ENCODE measurements around the gene ZBTB4. TPM values are rescaled to one million over a fixed set of nuclear protein-coding genes. Genes with fewer than 3 reads are reported as not detected.
"Not testable (repeated sequence)": the region's sequence is repeated elsewhere in the genome, so short reads cannot be mapped to it uniquely, and the experiment has no call there.

The ZBTB4 gene
- total and polyA plus RNA-seq, 5 donors = 41.7 to 86.2 (median 81.4) TPM

- H3K9me3 ChIP-seq (ENCODE audit: control insufficient read depth, low read length) = no peaks in the 10 kb centered on the region
- H3K27me3 ChIP-seq (ENCODE audit: control insufficient read depth, insufficient read depth) = no peaks in the 10 kb centered on the region
- DNase-seq (no peak), ATAC-seq (peak; percentile 10 to 36)
- intact Hi-C loops (cut with DNase I) = no loop called here
- WGBS = 86% methylated on average over 12 of the region's 12 CpGs
- no peak overlapping the region for H3K4me3 ChIP-seq (ENCODE audit: low read length)
- peak overlapping the region; percentile 53 for H3K27ac ChIP-seq (ENCODE audit: low read length)
- peaks cover 5% of the 10 kb centered on the region for H3K4me1 ChIP-seq (ENCODE audit: control insufficient read depth, insufficient read depth, low read length)
Observed at GRCh38 chr17:7495906-7496434, 16.5 kb upstream of the ZBTB4 start.

- Histone ChIP-seq H3K4me3 (ENCODE audit: low read length) (no peak overlapping the region), H3K9me3 (ENCODE audit: control insufficient read depth, low read length) (no peaks in the 10 kb centered on the region), H3K4me1 (ENCODE audit: control insufficient read depth, insufficient read depth, low read length) (peaks cover 5% of the 10 kb centered on the region), H3K27me3 (ENCODE audit: control insufficient read depth, insufficient read depth) (no peaks in the 10 kb centered on the region), H3K27ac (ENCODE audit: low read length) (no peak overlapping the region)
- intact Hi-C loops (cut with DNase I) = no loop called here
- DNase-seq (no peak), ATAC-seq (no peak)
- WGBS = 90% methylated on average over 3 of the region's 3 CpGs
Observed at GRCh38 chr17:7493941-7494340, 14.5 kb upstream of the ZBTB4 start.

- ATAC-seq = no peak
- intact Hi-C loops (cut with DNase I) = no loop called here
- Histone ChIP-seq H3K4me1 (ENCODE audit: control insufficient read depth, insufficient read depth, low read length) (peaks cover 10% of the 10 kb centered on the region), H3K4me3 (ENCODE audit: low read length) (no peak overlapping the region), H3K27me3 (ENCODE audit: control insufficient read depth, insufficient read depth) (no peaks in the 10 kb centered on the region), H3K9me3 (ENCODE audit: control insufficient read depth, low read length) (no peaks in the 10 kb centered on the region), H3K27ac (ENCODE audit: low read length) (no peak overlapping the region)
- WGBS = 98% methylated on average over 1 of the region's 1 CpG
- DNase-seq = no peak
Observed at GRCh38 chr17:7491583-7491982, 12.2 kb upstream of the ZBTB4 start.

- ATAC-seq (no peak), DNase-seq (peak in 1 of 3 donors; percentile 13)
- Histone ChIP-seq H3K27ac (ENCODE audit: low read length) (no peak overlapping the region), H3K27me3 (ENCODE audit: control insufficient read depth, insufficient read depth) (no peaks in the 10 kb centered on the region), H3K4me3 (ENCODE audit: low read length) (no peak overlapping the region), H3K4me1 (ENCODE audit: control insufficient read depth, insufficient read depth, low read length) (peaks cover 12% of the 10 kb centered on the region), H3K9me3 (ENCODE audit: control insufficient read depth, low read length) (no peaks in the 10 kb centered on the region)
- intact Hi-C loops (cut with DNase I) = no loop called here
- 72% methylated on average over 8 of the region's 8 CpGs for WGBS
Observed at GRCh38 chr17:7490144-7490543, 10.7 kb upstream of the ZBTB4 start.

GRCh38 chr17:7486181-7486580 lies 6.8 kb upstream of the ZBTB4 start:
- DNase-seq = no peak
- no peaks in the 10 kb centered on the region for H3K27me3 ChIP-seq (ENCODE audit: control insufficient read depth, insufficient read depth)
- intact Hi-C loops (cut with DNase I) = loop anchor here in 1 of 4 donors (5.0 kb wide), 1 partner anchor 94 kb away; the partner anchor contains the start of gene PLSCR3
- no peak overlapping the region for H3K27ac ChIP-seq (ENCODE audit: low read length)
- no peak for ATAC-seq
- no peaks in the 10 kb centered on the region for H3K9me3 ChIP-seq (ENCODE audit: control insufficient read depth, low read length)
- peaks cover 9% of the 10 kb centered on the region for H3K4me1 ChIP-seq (ENCODE audit: control insufficient read depth, insufficient read depth, low read length)
- H3K4me3 ChIP-seq (ENCODE audit: low read length) = peak overlapping the region; percentile 34
- WGBS = 45% methylated on average over 3 of the region's 3 CpGs

- Histone ChIP-seq H3K4me3 (ENCODE audit: low read length) (peak overlapping the region; percentile 76), H3K9me3 (ENCODE audit: control insufficient read depth, low read length) (no peaks in the 10 kb centered on the region), H3K27me3 (ENCODE audit: control insufficient read depth, insufficient read depth) (no peaks in the 10 kb centered on the region), H3K4me1 (ENCODE audit: control insufficient read depth, insufficient read depth, low read length) (peaks cover 9% of the 10 kb centered on the region), H3K27ac (ENCODE audit: low read length) (peak overlapping the region; percentile 74)
- WGBS = under 1% methylated on average over 19 of the region's 19 CpGs
- intact Hi-C loops (cut with DNase I) = loop anchor here in 2 of 4 donors (5.0 kb wide), 2 partner anchors 93 to 138 kb away; partner anchors contain the start of gene PLSCR3 (in 1 of the 2)
- DNase-seq = no peak
- ATAC-seq = no peak
Observed at GRCh38 chr17:7484919-7485377, 5.5 kb upstream of the ZBTB4 start.

- intact Hi-C loops (cut with DNase I) = loop anchor here in 1 of 4 donors (5.0 kb wide), 1 partner anchor 137 kb away; no protein-coding TSS in a partner anchor
- peaks cover 9% of the 10 kb centered on the region for H3K4me1 ChIP-seq (ENCODE audit: control insufficient read depth, insufficient read depth, low read length)
- peak; percentile 89 to 92 for ATAC-seq
Observed at GRCh38 chr17:7484067-7484918, 4.9 kb upstream of the ZBTB4 start, which contains the start of gene POLR2A. Gene POLR2A, plus strand, starts transcription at chr17:7484366.

GRCh38 chr17:7483255-7484066 lies 4.0 kb upstream of the ZBTB4 start:
- intact Hi-C loops (cut with DNase I) = loop anchor here in 1 of 4 donors (5.0 kb wide), 1 partner anchor 136 kb away; no protein-coding TSS in a partner anchor
- under 1% methylated on average over 38 of the region's 38 CpGs for WGBS
- Histone ChIP-seq H3K27me3 (ENCODE audit: control insufficient read depth, insufficient read depth) (no peaks in the 10 kb centered on the region), H3K4me3 (ENCODE audit: low read length) (peak overlapping the region; percentile 75), H3K4me1 (ENCODE audit: control insufficient read depth, insufficient read depth, low read length) (peaks cover 9% of the 10 kb centered on the region), H3K9me3 (ENCODE audit: control insufficient read depth, low read length) (no peaks in the 10 kb centered on the region), H3K27ac (ENCODE audit: low read length) (peak overlapping the region; percentile 100)
- DNase-seq (peak; percentile 96 to 98 (median 97)), ATAC-seq (peak; percentile 77 to 81)

More at GRCh38 chr17:7484067-7484918, 4.9 kb upstream of the ZBTB4 start, which contains the start of gene POLR2A:
- WGBS = under 1% methylated on average over 63 of the region's 64 CpGs
- Histone ChIP-seq H3K4me3 (ENCODE audit: low read length) (peak within 1 kb of the TSS; percentile 76), H3K9me3 (ENCODE audit: control insufficient read depth, low read length) (no peaks in the 10 kb centered on the region), H3K27me3 (ENCODE audit: control insufficient read depth, insufficient read depth) (no peaks in the 10 kb centered on the region), H3K27ac (ENCODE audit: low read length) (peak within 1 kb of the TSS; percentile 100)
- peak; percentile 99 to 100 (median 100) for DNase-seq

GRCh38 chr17:7482742-7483088 lies 3.3 kb upstream of the ZBTB4 start:
- DNase-seq = peak in 1 of 3 donors; percentile 21
- intact Hi-C loops (cut with DNase I) = loop anchor here in 1 of 4 donors (5.0 kb wide), 1 partner anchor 135 kb away; no protein-coding TSS in a partner anchor
- ATAC-seq; H3K9me3 ChIP-seq (ENCODE audit: control insufficient read depth, low read length); H3K4me3 ChIP-seq (ENCODE audit: low read length); H3K4me1 ChIP-seq (ENCODE audit: control insufficient read depth, insufficient read depth, low read length); H3K27me3 ChIP-seq (ENCODE audit: control insufficient read depth, insufficient read depth): not testable (repeated sequence)
- peak overlapping the region; percentile 100 for H3K27ac ChIP-seq (ENCODE audit: low read length)
- WGBS = 62% methylated on average over 6 of the region's 6 CpGs

- H3K27me3 ChIP-seq (ENCODE audit: control insufficient read depth, insufficient read depth); H3K4me1 ChIP-seq (ENCODE audit: control insufficient read depth, insufficient read depth, low read length); H3K9me3 ChIP-seq (ENCODE audit: control insufficient read depth, low read length); ATAC-seq; H3K4me3 ChIP-seq (ENCODE audit: low read length); H3K27ac ChIP-seq (ENCODE audit: low read length): not testable (repeated sequence)
- DNase-seq = peak in 2 of 3 donors; percentile 17 to 50
- 83% methylated on average over 31 of the region's 31 CpGs for WGBS
- intact Hi-C loops (cut with DNase I) = loop anchor here in 1 of 4 donors (5.0 kb wide), 1 partner anchor 135 kb away; no protein-coding TSS in a partner anchor
Observed at GRCh38 chr17:7481842-7482741, 2.7 kb upstream of the ZBTB4 start.
